ENCODE measurements around the gene GYS1. TPM values are rescaled to one million over a fixed set of nuclear protein-coding genes. Genes with fewer than 3 reads are reported as not detected.

GYS1 gene
- total and polyA plus RNA-seq, 2 of the 8 experiments (the other 6 are each of a cell fraction or from before 2014, with no cell fraction given) = 30.0 to 38.7 TPM

DNA sequence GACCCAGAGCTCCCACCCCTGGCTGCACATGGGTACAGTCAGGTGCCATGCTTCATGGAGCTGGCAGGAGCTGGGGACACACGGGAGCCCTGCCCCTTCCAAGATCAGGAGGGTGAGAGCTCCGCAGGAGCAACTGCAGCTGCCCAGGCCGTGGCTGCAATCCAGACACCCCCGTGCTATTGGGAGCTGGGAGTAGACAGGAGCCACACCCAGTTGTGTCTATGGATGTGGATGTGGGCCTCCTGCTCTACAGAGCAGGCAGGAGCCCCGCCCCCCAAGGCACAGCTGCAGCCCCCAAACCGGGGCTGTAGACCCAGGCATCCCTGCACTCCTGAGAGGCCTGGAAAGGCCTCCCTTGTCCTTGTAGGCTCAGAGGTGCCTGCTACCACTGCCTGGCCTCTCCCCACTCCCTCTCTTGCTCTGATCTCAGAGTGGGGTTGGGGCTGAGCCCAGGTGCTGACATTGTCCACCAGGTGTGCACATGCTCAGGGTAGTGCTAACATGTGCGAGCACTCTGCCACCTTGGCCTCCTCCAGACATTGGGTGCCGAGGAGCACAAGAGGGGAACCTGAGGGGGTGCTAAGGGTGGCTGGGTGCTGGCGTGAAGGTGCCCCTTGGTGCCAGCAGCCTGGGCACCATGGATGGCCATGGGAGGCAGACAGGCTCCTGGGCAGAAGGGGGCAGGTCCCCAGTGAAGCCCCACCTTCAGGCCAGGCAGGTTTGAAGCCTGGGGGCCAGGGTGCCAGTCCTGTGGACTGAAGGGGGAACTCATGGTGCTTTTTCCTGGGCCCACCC is 46.4 kb downstream of the GYS1 start (continued):
- TF ChIP-seq, protein P1, sequence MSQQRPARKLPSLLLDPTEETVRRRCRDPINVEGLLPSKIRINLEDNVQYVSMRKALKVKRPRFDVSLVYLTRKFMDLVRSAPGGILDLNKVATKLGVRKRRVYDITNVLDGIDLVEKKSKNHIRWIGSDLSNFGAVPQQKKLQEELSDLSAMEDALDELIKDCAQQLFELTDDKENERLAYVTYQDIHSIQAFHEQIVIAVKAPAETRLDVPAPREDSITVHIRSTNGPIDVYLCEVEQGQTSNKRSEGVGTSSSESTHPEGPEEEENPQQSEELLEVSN (IDR thresholded peaks at IDR 0.05) = no peak
- no peak for TF ChIP-seq HDAC6 (IDR thresholded peaks at IDR 0.05; ENCODE audit: low read depth, low read length)

Measured in H1 (cell line).